K562 (cell line): ENCODE results near the gene SLIRP. TPM values are rescaled to one million over a fixed set of nuclear protein-coding genes. Genes with fewer than 3 reads are reported as not detected.

Experiments used
- E2F3 ChIP-seq: fragments of 250-450 bp; sonication (Bioruptor Pico); IDR thresholded peaks from 2 replicates; pipeline ENCODE4 v1.4.0; 2020; ENCODE audit warnings: mild to moderate bottlenecking
- GABPA ChIP-seq: fragments of 200-800 bp; sonication (Bioruptor generic); conservative IDR thresholded peaks from 2 replicates; pipeline ENCODE4 v1.6.1; 2016; ENCODE audit warnings: low read depth, missing genetic modification characterization, missing compliant biosample characterization
- GABPB2 ChIP-seq: fragments of 250-450 bp; sonication (Bioruptor Pico); conservative IDR thresholded peaks from 2 replicates; pipeline ENCODE4 v1.5.1; 2021; ENCODE audit warnings: mild to moderate bottlenecking
- GATA2 ChIP-seq: sonication (generic); formaldehyde crosslinking; IDR thresholded peaks from 2 replicates; pipeline ENCODE4 v1.4.0; 2020; ENCODE audit warnings: mild to moderate bottlenecking, missing genetic modification reagents
- IRF2 ChIP-seq: sonication (generic); formaldehyde crosslinking; IDR thresholded peaks from 2 replicates; pipeline ENCODE4 v1.8.1; 2022; ENCODE audit warnings: mild to moderate bottlenecking, missing genetic modification reagents
- KAT8 ChIP-seq: fragments of 450-650 bp; IDR thresholded peaks from 2 replicates; pipeline ENCODE4 v1.6.1; 2016; ENCODE audit warnings: low read depth, mild to moderate bottlenecking
- KDM5B ChIP-seq: fragments of 200-600 bp; sonication (generic); IDR thresholded peaks from 2 replicates; pipeline ENCODE4 v1.6.1; 2012; ENCODE audit warnings: low read depth, mild to moderate bottlenecking, moderate library complexity, low read length, control low read depth, inconsistent platforms; ENCODE audit not compliant: insufficient replicate concordance
- MAX ChIP-seq: sonication (generic); formaldehyde crosslinking; IDR thresholded peaks from 2 replicates; pipeline ENCODE4 v1.9.0; 2022; ENCODE audit warnings: mild to moderate bottlenecking, missing genetic modification reagents
- MTA2 ChIP-seq: fragments of 450-650 bp; IDR thresholded peaks from 2 replicates; pipeline ENCODE4 v1.6.1; 2016; ENCODE audit warnings: low read depth
- RNF2 ChIP-seq: sonication (generic); IDR thresholded peaks from 2 replicates; pipeline ENCODE4 v1.6.1; 2016
- SP2 ChIP-seq: IDR thresholded peaks from 2 replicates; pipeline ENCODE4 v1.6.1; 2011; ENCODE audit warnings: mild to moderate bottlenecking, low read depth, low read length, moderate library complexity; ENCODE audit not compliant: poor library complexity, severe bottlenecking; ENCODE audit errors: extremely low read depth
- SPI1 ChIP-seq: IDR thresholded peaks from 2 replicates; pipeline ENCODE4 v1.6.1; 2011; ENCODE audit warnings: low read depth, low read length, control low read depth, borderline replicate concordance
- STAG1 ChIP-seq: sonication (generic); formaldehyde crosslinking; IDR thresholded peaks from 2 replicates; pipeline ENCODE4 v1.5.0; 2020; ENCODE audit warnings: missing genetic modification reagents, borderline replicate concordance
- ZC3H4 ChIP-seq: sonication (generic); formaldehyde crosslinking; IDR thresholded peaks from 2 replicates; pipeline ENCODE4 v1.9.0; 2021; ENCODE audit warnings: missing genetic modification reagents, borderline replicate concordance
- ZNF76 ChIP-seq: fragments of 250-450 bp; sonication (Bioruptor Pico); IDR thresholded peaks from 2 replicates; pipeline ENCODE4 v1.4.0; 2020; ENCODE audit warnings: mild to moderate bottlenecking, moderate library complexity, borderline replicate concordance
- ZSCAN32 ChIP-seq: fragments of 450-650 bp; formaldehyde crosslinking; IDR thresholded peaks from 2 replicates; pipeline ENCODE4 v1.4.0; 2020; ENCODE audit warnings: mild to moderate bottlenecking, moderate library complexity
- polyA plus RNA-seq, 8 experiments: library from polyadenylated mRNA; depleted of rRNA in 4 of 8; stranded (reverse) in 5 of 8; unstranded in 3 of 8; fragments of >200 nt; fragmentation: Nextera tagmentation in 2 of 8; fragmentation: Illumina TruSeq in 1 of 8; extraction: Ambion mirVana in 2 of 8; extraction: Trizol in 1 of 8; gene quantifications; 2 replicates each; pipeline versions ENCODE4 v1.2.1 to v1.2.3, GENCODE V29; 2011 to 2014; ENCODE audit warnings: inconsistent platforms in 1 of 8, missing spikeins in 1 of 8
- total RNA-seq, 7 experiments: library from RNA; depleted of rRNA in 6 of 7; stranded (reverse); fragments of >200 nt in 6 of 7; fragmentation: Illumina TruSeq in 2 of 7; extraction: Trizol in 2 of 7; gene quantifications; 2 replicates each; pipeline versions ENCODE4 v1.2.1 to v1.2.3, GENCODE V29; 2011 to 2021; ENCODE audit warnings: low replicate concordance in 1 of 7
- TF ChIP-seq, protein P1 (sequence below): fragments of 450-650 bp; IDR thresholded peaks from 2 replicates; pipeline ENCODE4 v1.7.0; 2016; ENCODE audit warnings: borderline replicate concordance
- TF ChIP-seq, protein P2 (sequence below): sonication (generic); formaldehyde crosslinking; IDR thresholded peaks from 2 replicates; pipeline ENCODE4 v1.8.1; 2023; ENCODE audit warnings: mild to moderate bottlenecking, missing genetic modification reagents

Gene SLIRP
- total and polyA plus RNA-seq, 9 of the 15 experiments (the other 6 are each of a cell fraction or from before 2014, with no cell fraction given): 251 to 1,905 (median 491) TPM

- TF ChIP-seq E2F3 (CRISPR knock-in tag) (no peak), ZSCAN32 (CRISPR knock-in tag) (no peak), MTA2 (peak; percentile 81), ZC3H4 (CRISPR knock-in tag) (no peak), GABPB2 (no peak), ZNF76 (CRISPR knock-in tag) (no peak), GABPA (tag) (peak; percentile 99), IRF2 (CRISPR knock-in tag) (no peak), GATA2 (CRISPR knock-in tag) (0 out of 2 replicates have a peak, but pooled peaks have one; percentile 31), MAX (CRISPR knock-in tag) (0 out of 2 replicates have a peak, but pooled peaks have one; percentile 57), RNF2 (no peak), STAG1 (CRISPR knock-in tag) (no peak), SPI1 (no peak), SP2 (no peak), KAT8 (peak; percentile 32; the same call in 1 of the 2 replicates), KDM5B (peak; percentile 94)
- TF ChIP-seq, protein P1, sequence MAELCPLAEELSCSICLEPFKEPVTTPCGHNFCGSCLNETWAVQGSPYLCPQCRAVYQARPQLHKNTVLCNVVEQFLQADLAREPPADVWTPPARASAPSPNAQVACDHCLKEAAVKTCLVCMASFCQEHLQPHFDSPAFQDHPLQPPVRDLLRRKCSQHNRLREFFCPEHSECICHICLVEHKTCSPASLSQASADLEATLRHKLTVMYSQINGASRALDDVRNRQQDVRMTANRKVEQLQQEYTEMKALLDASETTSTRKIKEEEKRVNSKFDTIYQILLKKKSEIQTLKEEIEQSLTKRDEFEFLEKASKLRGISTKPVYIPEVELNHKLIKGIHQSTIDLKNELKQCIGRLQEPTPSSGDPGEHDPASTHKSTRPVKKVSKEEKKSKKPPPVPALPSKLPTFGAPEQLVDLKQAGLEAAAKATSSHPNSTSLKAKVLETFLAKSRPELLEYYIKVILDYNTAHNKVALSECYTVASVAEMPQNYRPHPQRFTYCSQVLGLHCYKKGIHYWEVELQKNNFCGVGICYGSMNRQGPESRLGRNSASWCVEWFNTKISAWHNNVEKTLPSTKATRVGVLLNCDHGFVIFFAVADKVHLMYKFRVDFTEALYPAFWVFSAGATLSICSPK: no peak
- TF ChIP-seq, protein P2, sequence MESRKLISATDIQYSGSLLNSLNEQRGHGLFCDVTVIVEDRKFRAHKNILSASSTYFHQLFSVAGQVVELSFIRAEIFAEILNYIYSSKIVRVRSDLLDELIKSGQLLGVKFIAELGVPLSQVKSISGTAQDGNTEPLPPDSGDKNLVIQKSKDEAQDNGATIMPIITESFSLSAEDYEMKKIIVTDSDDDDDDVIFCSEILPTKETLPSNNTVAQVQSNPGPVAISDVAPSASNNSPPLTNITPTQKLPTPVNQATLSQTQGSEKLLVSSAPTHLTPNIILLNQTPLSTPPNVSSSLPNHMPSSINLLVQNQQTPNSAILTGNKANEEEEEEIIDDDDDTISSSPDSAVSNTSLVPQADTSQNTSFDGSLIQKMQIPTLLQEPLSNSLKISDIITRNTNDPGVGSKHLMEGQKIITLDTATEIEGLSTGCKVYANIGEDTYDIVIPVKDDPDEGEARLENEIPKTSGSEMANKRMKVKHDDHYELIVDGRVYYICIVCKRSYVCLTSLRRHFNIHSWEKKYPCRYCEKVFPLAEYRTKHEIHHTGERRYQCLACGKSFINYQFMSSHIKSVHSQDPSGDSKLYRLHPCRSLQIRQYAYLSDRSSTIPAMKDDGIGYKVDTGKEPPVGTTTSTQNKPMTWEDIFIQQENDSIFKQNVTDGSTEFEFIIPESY (CRISPR knock-in tag): no peak
Observed at GRCh38 chr14:77707724-77708408, at the start of gene SLIRP, which contains the start of gene ALKBH1 (continued).
